WTC11 (cell line): Measurements from ENCODE around the gene RSPH9. TPM values are rescaled to one million over a fixed set of nuclear protein-coding genes. Genes with fewer than 3 reads are reported as not detected.

Experiments used
- ATAC-seq: fragments of 200-7000 bp; cut with Tn5 transposase; 2 replicates; pipeline ENCODE4 v1.10.0; 2021; ENCODE audit warnings: mild to moderate bottlenecking, moderate library complexity
- CTCF ChIA-PET: fragments of 300-600 bp; sonication (Branson Sonifier 250); formaldehyde crosslinking; loops from one replicate; lab custom pipeline; 2021; ENCODE audit warnings: antibody characterized with exemption; lab: Charles Lee
- POLR2A ChIA-PET: fragments of 350-600 bp; sonication (Branson Sonifier 250); formaldehyde crosslinking; loops from one replicate; lab custom pipeline; 2021; ENCODE audit warnings: antibody characterized with exemption; lab: Charles Lee
- DNase-seq: peaks from one replicate; pipeline ENCODE4 v3.0.0; 2021; ENCODE audit warnings: low spot score
- H3K27ac Mint-ChIP-seq: 2 replicates; pipeline ENCODE4 v1.8.0; 2021; ENCODE audit warnings: mixed read lengths
- H3K27me3 Mint-ChIP-seq: 2 replicates; pipeline ENCODE4 v1.8.0; 2021; ENCODE audit warnings: low read depth, mild to moderate bottlenecking, moderate library complexity, mixed read lengths
- H3K36me3 Mint-ChIP-seq: 2 replicates; pipeline ENCODE4 v1.8.0; 2021; ENCODE audit warnings: mixed read lengths
- H3K4me1 Mint-ChIP-seq: 2 replicates; pipeline ENCODE4 v1.8.0; 2022; ENCODE audit warnings: mixed read lengths
- H3K4me3 Mint-ChIP-seq: 2 replicates; pipeline ENCODE4 v1.8.0; 2021; ENCODE audit warnings: mild to moderate bottlenecking, moderate library complexity, mixed read lengths
- H3K9me3 Mint-ChIP-seq: 2 replicates; pipeline ENCODE4 v1.8.0; 2021; ENCODE audit warnings: mixed read lengths
- ATF1 ChIP-seq: sonication (generic); formaldehyde crosslinking; IDR thresholded peaks from 2 replicates; pipeline ENCODE4 v1.8.1; 2023; ENCODE audit warnings: mild to moderate bottlenecking, moderate library complexity, missing genetic modification reagents
- ATF2 ChIP-seq: sonication (generic); formaldehyde crosslinking; IDR thresholded peaks from 2 replicates; pipeline ENCODE4 v1.8.1; 2022; ENCODE audit warnings: low read depth, missing genetic modification reagents, borderline replicate concordance
- ATF6 ChIP-seq: sonication (generic); formaldehyde crosslinking; IDR thresholded peaks from 2 replicates; pipeline ENCODE4 v1.8.1; 2023; ENCODE audit warnings: mild to moderate bottlenecking, missing genetic modification reagents
- ESRRA ChIP-seq: sonication (generic); formaldehyde crosslinking; IDR thresholded peaks from 2 replicates; pipeline ENCODE4 v1.8.1; 2022; ENCODE audit warnings: mild to moderate bottlenecking, missing genetic modification reagents, borderline replicate concordance
- FOXP4 ChIP-seq: sonication (generic); formaldehyde crosslinking; IDR thresholded peaks from 2 replicates; pipeline ENCODE4 v1.8.0; 2022; ENCODE audit warnings: mild to moderate bottlenecking, missing genetic modification reagents
- GTF2I ChIP-seq: fragments of 250-450 bp; sonication (Bioruptor Pico); conservative IDR thresholded peaks from 2 replicates; pipeline ENCODE4 v1.4.0; 2021; ENCODE audit warnings: mild to moderate bottlenecking
- NFE2L1 ChIP-seq: sonication (generic); formaldehyde crosslinking; IDR thresholded peaks from 2 replicates; pipeline ENCODE4 v1.8.1; 2023; ENCODE audit warnings: missing genetic modification reagents
- NR2C2 ChIP-seq: sonication (generic); formaldehyde crosslinking; IDR thresholded peaks from 2 replicates; pipeline ENCODE4 v1.8.0; 2022; ENCODE audit warnings: mild to moderate bottlenecking, missing genetic modification reagents
- PRDM15 ChIP-seq: sonication (generic); formaldehyde crosslinking; IDR thresholded peaks from 2 replicates; pipeline ENCODE4 v1.8.0; 2022; ENCODE audit warnings: missing genetic modification reagents
- PRRX2 ChIP-seq: fragments of 250-450 bp; sonication (Bioruptor Pico); IDR thresholded peaks from 2 replicates; pipeline ENCODE4 v1.8.0; 2021; ENCODE audit warnings: mild to moderate bottlenecking
- SOX15 ChIP-seq: fragments of 250-450 bp; sonication (Bioruptor Pico); IDR thresholded peaks from 2 replicates; pipeline ENCODE4 v1.9.0; 2021; ENCODE audit warnings: mild to moderate bottlenecking
- ZBTB43 ChIP-seq: sonication (generic); formaldehyde crosslinking; IDR thresholded peaks from 2 replicates; pipeline ENCODE4 v1.8.1; 2023; ENCODE audit warnings: mild to moderate bottlenecking, missing genetic modification reagents
- ZNF138 ChIP-seq: sonication (generic); formaldehyde crosslinking; conservative IDR thresholded peaks from 2 replicates; pipeline ENCODE4 v1.8.1; 2022; ENCODE audit warnings: mild to moderate bottlenecking, moderate library complexity, missing genetic modification reagents
- ZNF317 ChIP-seq: sonication (generic); formaldehyde crosslinking; IDR thresholded peaks from 2 replicates; pipeline ENCODE4 v1.8.1; 2023; ENCODE audit warnings: low read depth, mild to moderate bottlenecking, moderate library complexity, missing genetic modification reagents, borderline replicate concordance
- ZNF532 ChIP-seq: fragments of 250-450 bp; sonication (Bioruptor Pico); IDR thresholded peaks from 2 replicates; pipeline ENCODE4 v1.9.0; 2021; ENCODE audit warnings: mild to moderate bottlenecking, borderline replicate concordance
- total RNA-seq: library from RNA; stranded (reverse); gene quantifications from 3 replicates; pipeline ENCODE4 v1.2.3, GENCODE V29; 2021

RSPH9 gene
- total RNA-seq, 1 experiment from 2014 or later: 0.35 TPM

- no peaks in the 10 kb centered on the region for H3K27me3 Mint-ChIP-seq
- H3K36me3 Mint-ChIP-seq: peaks cover 30% of the 10 kb centered on the region
- TF ChIP-seq ESRRA (no peak), ZNF138 (no peak), ATF1 (no peak), ZNF532 (no peak), ZNF317 (no peak), GTF2I (CRISPR knock-in tag) (no peak), SOX15 (CRISPR knock-in tag) (no peak)
Observed at GRCh38 chr6:43639984-43640800, 4.6 kb upstream of the RSPH9 start.

GRCh38 chr6:43645613-43645964, 753 bp downstream of the RSPH9 start:
- DNase-seq (no peak), ATAC-seq (peak; percentile 1; the same call in 1 of the 2 replicates)
- Mint-ChIP-seq H3K27ac (peak overlapping the region; percentile 99), H3K4me1 (peaks cover 15% of the 10 kb centered on the region), H3K27me3 (peaks cover 3% of the 10 kb centered on the region; the same call in 1 of the 2 replicates), H3K9me3 (no peaks in the 10 kb centered on the region), H3K4me3 (peak overlapping the region; percentile 76), H3K36me3 (peaks cover 9% of the 10 kb centered on the region)
- ChIA-PET POLR2A (interaction anchor here (0.5 to 2.5 kb wide), 6 partner anchors 10 to 357 kb away, joined by 3 to 32 read pairs (median 4); partner anchors contain the start of genes GTPBP2 and MAD2L1BP), CTCF (interaction anchor here (0.8 to 2.6 kb wide), 16 partner anchors 9 to 433 kb away, joined by 3 to 45 read pairs (median 6); partner anchors contain the start of genes GTPBP2, MAD2L1BP and VEGFA)
- TF ChIP-seq FOXP4 (CRISPR knock-in tag): 0 out of 2 replicates have a peak, but pooled peaks have one; percentile 24
- TF ChIP-seq ATF6: no peak
- no peak for TF ChIP-seq PRRX2 (CRISPR knock-in tag)
- TF ChIP-seq NFE2L1 (CRISPR knock-in tag): no peak
- TF ChIP-seq PRDM15: peak; percentile 63
- no peak for TF ChIP-seq ATF2
- TF ChIP-seq ZBTB43 (CRISPR knock-in tag): no peak
- TF ChIP-seq NR2C2 (CRISPR knock-in tag): no peak
- no peak for TF ChIP-seq ATF1

More at GRCh38 chr6:43639984-43640800, 4.6 kb upstream of the RSPH9 start:
- ChIA-PET CTCF (no interaction called here), POLR2A (interaction anchor here (0.8 kb wide), 1 partner anchor 25 kb away, joined by 3 read pairs; no protein-coding TSS in a partner anchor)
- DNase-seq: no peak
- ATAC-seq: no peak
- Mint-ChIP-seq H3K27ac (peak overlapping the region; percentile 17; the same call in 1 of the 2 replicates), H3K4me1 (peaks cover 22% of the 10 kb centered on the region), H3K4me3 (no peak overlapping the region), H3K9me3 (no peaks in the 10 kb centered on the region)
